ENCODE measurements around the gene DAPK3.

The DAPK3 gene

GRCh38 chr19:4010808-4011110 lies 39.9 kb upstream of the DAPK3 start:
- no peak overlapping the region for H3K27ac ChIP-seq (ENCODE audit: low read depth, low read length, poor library complexity, severe bottlenecking)
- H3K27me3 ChIP-seq (ENCODE audit: insufficient read depth, low read length), result no peaks in the 10 kb centered on the region
- no peak overlapping the region for H3K9ac ChIP-seq (ENCODE audit: low read length)
- H3F3A ChIP-seq (ENCODE audit: insufficient read depth, low read length), result no peaks in the 10 kb centered on the region
- H4K20me1 ChIP-seq (ENCODE audit: insufficient read depth, low read length), result no peaks in the 10 kb centered on the region
- no peaks in the 10 kb centered on the region for H3K9me3 ChIP-seq (ENCODE audit: low read length)
- no peak for TF ChIP-seq EZH2 (IDR thresholded peaks at IDR 0.05; ENCODE audit: borderline replicate concordance, low read length)
- TF ChIP-seq CTCF (IDR thresholded peaks at IDR 0.05; ENCODE audit: low read length), result no peak
- no peaks in the 10 kb centered on the region for H3K9me2 ChIP-seq (ENCODE audit: low read depth, low read length)
- peaks cover 24% of the 10 kb centered on the region for H3K4me1 ChIP-seq (ENCODE audit: insufficient read depth, low read length, severe bottlenecking)
- H2AFZ ChIP-seq (ENCODE audit: low read length), result no peak overlapping the region
- no peak overlapping the region for H3K4me3 ChIP-seq (ENCODE audit: low read depth, low read length, poor library complexity, severe bottlenecking)
- peaks cover 17% of the 10 kb centered on the region; the same call in 1 of the 2 replicates for H3K79me2 ChIP-seq (ENCODE audit: insufficient read depth, low read length)
- no peak overlapping the region for H3K4me2 ChIP-seq (ENCODE audit: low read length)
- H3K36me3 ChIP-seq (ENCODE audit: insufficient read depth, low read length), result peaks cover 33% of the 10 kb centered on the region

- Histone ChIP-seq H3K27ac (ENCODE audit: low read depth, low read length, poor library complexity, severe bottlenecking) (no peak overlapping the region), H3K36me3 (ENCODE audit: insufficient read depth, low read length) (peaks cover 27% of the 10 kb centered on the region), H3F3A (ENCODE audit: insufficient read depth, low read length) (no peaks in the 10 kb centered on the region), H3K4me3 (ENCODE audit: low read depth, low read length, poor library complexity, severe bottlenecking) (no peak overlapping the region), H3K27me3 (ENCODE audit: insufficient read depth, low read length) (no peaks in the 10 kb centered on the region), H4K20me1 (ENCODE audit: insufficient read depth, low read length) (no peaks in the 10 kb centered on the region), H3K9ac (ENCODE audit: low read length) (no peak overlapping the region), H3K9me2 (ENCODE audit: low read depth, low read length) (no peaks in the 10 kb centered on the region), H3K4me2 (ENCODE audit: low read length) (no peak overlapping the region), H3K4me1 (ENCODE audit: insufficient read depth, low read length, severe bottlenecking) (peaks cover 24% of the 10 kb centered on the region), H3K9me3 (ENCODE audit: low read length) (no peaks in the 10 kb centered on the region), H2AFZ (ENCODE audit: low read length) (no peak overlapping the region), H3K79me2 (ENCODE audit: insufficient read depth, low read length) (peaks cover 17% of the 10 kb centered on the region; the same call in 1 of the 2 replicates)
- TF ChIP-seq EZH2 (IDR thresholded peaks at IDR 0.05; ENCODE audit: borderline replicate concordance, low read length) (no peak), CTCF (IDR thresholded peaks at IDR 0.05; ENCODE audit: low read length) (no peak)
These were observed 39.3 kb upstream of the DAPK3 start for GRCh38 chr19:4009990-4010807.

- Histone ChIP-seq H3K27me3 (ENCODE audit: insufficient read depth, low read length) (no peaks in the 10 kb centered on the region), H3K4me2 (ENCODE audit: low read length) (peak overlapping the region; percentile 88), H3K9me3 (ENCODE audit: low read length) (no peaks in the 10 kb centered on the region), H3K9me2 (ENCODE audit: low read depth, low read length) (no peaks in the 10 kb centered on the region), H4K20me1 (ENCODE audit: insufficient read depth, low read length) (no peaks in the 10 kb centered on the region), H3K4me3 (ENCODE audit: low read depth, low read length, poor library complexity, severe bottlenecking) (peak overlapping the region; percentile 96), H3F3A (ENCODE audit: insufficient read depth, low read length) (no peaks in the 10 kb centered on the region), H3K9ac (ENCODE audit: low read length) (peak overlapping the region; percentile 84), H3K79me2 (ENCODE audit: insufficient read depth, low read length) (peaks cover 17% of the 10 kb centered on the region; the same call in 1 of the 2 replicates), H3K27ac (ENCODE audit: low read depth, low read length, poor library complexity, severe bottlenecking) (no peak overlapping the region), H2AFZ (ENCODE audit: low read length) (no peak overlapping the region), H3K4me1 (ENCODE audit: insufficient read depth, low read length, severe bottlenecking) (peaks cover 24% of the 10 kb centered on the region), H3K36me3 (ENCODE audit: insufficient read depth, low read length) (peaks cover 6% of the 10 kb centered on the region; the same call in 1 of the 2 replicates)
- TF ChIP-seq CTCF (IDR thresholded peaks at IDR 0.05; ENCODE audit: low read length), result no peak
These were observed 37.1 kb upstream of the DAPK3 start for GRCh38 chr19:4007836-4008539.

Data from OCI-LY1 (cell line).